Measurements from ENCODE around the gene SLC22A1. TPM values are rescaled to one million over a fixed set of nuclear protein-coding genes. Genes with fewer than 3 reads are reported as not detected.

Gene SLC22A1
- total and polyA plus RNA-seq, 2 of the 4 experiments (the other 2 are of a cell fraction), result 0.10 TPM; not detected in 1

- ATAC-seq (ENCODE audit: low read depth) (peak; percentile 46), DNase-seq (peak; percentile 72)
- no peaks in the 10 kb centered on the region for H3K79me1 ChIP-seq (ENCODE audit: low read depth in 1 of 2, low read length in 2 of 2)
- no peak overlapping the region for H2BK5ac ChIP-seq (ENCODE audit: low read depth, low read length, poor library complexity, severe bottlenecking)
- intact Hi-C loops (cut with micrococcal nuclease) (loop anchor here (1.0 to 5.0 kb wide), 4 partner anchors 49 to 394 kb away; no protein-coding TSS in a partner anchor), in situ Hi-C loops (cut with MboI; ENCODE audit: low sequenced_read_pairs) (no loop called here), dilution Hi-C loops (cut with HindIII; ENCODE audit: low sequenced_read_pairs, unreplicated experiment) (no loop called here)
- H2AK9ac ChIP-seq (replicated peaks; ENCODE audit: low read depth, low read length, poor library complexity), result no peak overlapping the region
- no peak overlapping the region for H4K5ac ChIP-seq (ENCODE audit: low read depth, low read length)
- TF ChIP-seq CEBPB (IDR thresholded peaks at IDR 0.05; ENCODE audit: low read depth, low read length) (no peak), USF2 (IDR thresholded peaks at IDR 0.05; ENCODE audit: low read depth, low read length) (no peak), RFX5 (IDR thresholded peaks at IDR 0.05; ENCODE audit: low read depth, low read length) (no peak), BHLHE40 (IDR thresholded peaks at IDR 0.05; ENCODE audit: low read depth, low read length) (peak; percentile 42; the same call in 1 of the 2 replicates), RAD21 (IDR thresholded peaks at IDR 0.05; ENCODE audit: low read length) (peak; percentile 71), SMC3 (IDR thresholded peaks at IDR 0.05; ENCODE audit: low read depth, low read length) (peak; percentile 68), RCOR1 (IDR thresholded peaks at IDR 0.05; ENCODE audit: insufficient replicate concordance, low read length) (no peak)
- TF ChIP-seq, protein P1, sequence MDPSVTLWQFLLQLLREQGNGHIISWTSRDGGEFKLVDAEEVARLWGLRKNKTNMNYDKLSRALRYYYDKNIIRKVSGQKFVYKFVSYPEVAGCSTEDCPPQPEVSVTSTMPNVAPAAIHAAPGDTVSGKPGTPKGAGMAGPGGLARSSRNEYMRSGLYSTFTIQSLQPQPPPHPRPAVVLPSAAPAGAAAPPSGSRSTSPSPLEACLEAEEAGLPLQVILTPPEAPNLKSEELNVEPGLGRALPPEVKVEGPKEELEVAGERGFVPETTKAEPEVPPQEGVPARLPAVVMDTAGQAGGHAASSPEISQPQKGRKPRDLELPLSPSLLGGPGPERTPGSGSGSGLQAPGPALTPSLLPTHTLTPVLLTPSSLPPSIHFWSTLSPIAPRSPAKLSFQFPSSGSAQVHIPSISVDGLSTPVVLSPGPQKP (IDR thresholded peaks at IDR 0.05; ENCODE audit: borderline replicate concordance, low read depth, low read length), result no peak
- TF ChIP-seq, protein P2, sequence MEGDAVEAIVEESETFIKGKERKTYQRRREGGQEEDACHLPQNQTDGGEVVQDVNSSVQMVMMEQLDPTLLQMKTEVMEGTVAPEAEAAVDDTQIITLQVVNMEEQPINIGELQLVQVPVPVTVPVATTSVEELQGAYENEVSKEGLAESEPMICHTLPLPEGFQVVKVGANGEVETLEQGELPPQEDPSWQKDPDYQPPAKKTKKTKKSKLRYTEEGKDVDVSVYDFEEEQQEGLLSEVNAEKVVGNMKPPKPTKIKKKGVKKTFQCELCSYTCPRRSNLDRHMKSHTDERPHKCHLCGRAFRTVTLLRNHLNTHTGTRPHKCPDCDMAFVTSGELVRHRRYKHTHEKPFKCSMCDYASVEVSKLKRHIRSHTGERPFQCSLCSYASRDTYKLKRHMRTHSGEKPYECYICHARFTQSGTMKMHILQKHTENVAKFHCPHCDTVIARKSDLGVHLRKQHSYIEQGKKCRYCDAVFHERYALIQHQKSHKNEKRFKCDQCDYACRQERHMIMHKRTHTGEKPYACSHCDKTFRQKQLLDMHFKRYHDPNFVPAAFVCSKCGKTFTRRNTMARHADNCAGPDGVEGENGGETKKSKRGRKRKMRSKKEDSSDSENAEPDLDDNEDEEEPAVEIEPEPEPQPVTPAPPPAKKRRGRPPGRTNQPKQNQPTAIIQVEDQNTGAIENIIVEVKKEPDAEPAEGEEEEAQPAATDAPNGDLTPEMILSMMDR (conservative IDR thresholded peaks at IDR 0.05; ENCODE audit: low read depth, low read length), result peak; percentile 76
- H2BK15ac ChIP-seq (ENCODE audit: low read depth, low read length), result no peak overlapping the region
- no peak overlapping the region for H3K56ac ChIP-seq (ENCODE audit: extremely low read depth, insufficient read depth, low read length)
- H2AK5ac ChIP-seq (ENCODE audit: low read depth, low read length), result peak overlapping the region; percentile 23; the same call in 1 of the 2 replicates
- H3K27ac ChIP-seq (ENCODE audit: insufficient read depth, low read length), result no peak overlapping the region; the same call in 1 of the 2 replicates
- no peak overlapping the region for H3K4me2 ChIP-seq (ENCODE audit: low read depth, low read length)
- no peak overlapping the region for H3K18ac ChIP-seq (ENCODE audit: low read depth, low read length)
- H4K8ac ChIP-seq (ENCODE audit: low read depth in 2 of 2, low read length in 2 of 2), result 0 out of 4 replicates have a peak overlapping the region, but pooled peaks of 1 of the 2 experiments have one; percentile 30
- H2BK20ac ChIP-seq (ENCODE audit: low read depth, low read length), result no peak overlapping the region; the same call in none of the 2 replicates
- no peaks in the 10 kb centered on the region for H3K27me3 ChIP-seq (ENCODE audit: control insufficient read depth, insufficient read depth, low read length)
- H3K9me1 ChIP-seq (ENCODE audit: insufficient read depth, low read length), result peaks cover 6% of the 10 kb centered on the region; the same call in 1 of the 2 replicates
- POLR2A ChIA-PET (ENCODE audit: unreplicated experiment), result interaction anchor here (0.6 kb wide), 1 partner anchor 52 kb away, joined by 3 read pairs; no protein-coding TSS in a partner anchor
- no peak overlapping the region for H3K14ac ChIP-seq (replicated peaks; ENCODE audit: low read depth, low read length)
- no peak overlapping the region for H3K4me3 ChIP-seq (ENCODE audit: insufficient read depth, low read depth, low read length)
- no peaks in the 10 kb centered on the region for H4K20me1 ChIP-seq (ENCODE audit: insufficient read depth, low read length)
- CTCF ChIA-PET, result interaction anchor here (0.6 to 1.8 kb wide), 8 partner anchors 16 to 398 kb away, joined by 3 to 14 read pairs (median 3); no protein-coding TSS in a partner anchor
- no peak overlapping the region for H3K9ac ChIP-seq (ENCODE audit: low read depth, low read length)
- H3K36me3 ChIP-seq (ENCODE audit: control insufficient read depth, insufficient read depth, low read length), result no peaks in the 10 kb centered on the region
- peaks cover 12% of the 10 kb centered on the region for H3K4me1 ChIP-seq (ENCODE audit: control insufficient read depth, insufficient read depth, low read length)
- H4K91ac ChIP-seq (ENCODE audit: insufficient read depth, low read depth, low read length), result no peak overlapping the region
- no peaks in the 10 kb centered on the region for H3K9me3 ChIP-seq (ENCODE audit: control insufficient read depth, insufficient read depth, low read length)
- no TSS peak for BruUV-seq (replicated peaks)
- no CpG with 5 or more reads among the region's 8 CpGs for WGBS, 2 experiments (ENCODE audit: extremely low coverage in 2 of 2, insufficient read length in 1 of 2)
- H2AFZ ChIP-seq (replicated peaks; ENCODE audit: low read length, poor library complexity), result peak overlapping the region; percentile 52
- H3K23ac ChIP-seq (ENCODE audit: low read depth, low read length), result no peak overlapping the region
- H2BK120ac ChIP-seq (ENCODE audit: low read depth, low read length), result peak overlapping the region; percentile 23; the same call in 1 of the 2 replicates
- no peak overlapping the region for H3K4ac ChIP-seq (ENCODE audit: low read depth, low read length)
Measured at GRCh38 chr6:160137989-160138835, 16.6 kb downstream of the SLC22A1 start.
